ENCODE measurements around the gene PLCB3.

The PLCB3 gene

GRCh38 chr11:64222651-64223000 lies 28.7 kb upstream of the PLCB3 start:
- DNase-seq (ENCODE audit: low read depth): no peak

GRCh38 chr11:64223001-64223651 lies 28.2 kb upstream of the PLCB3 start:
- DNase-seq (ENCODE audit: low read depth): no peak

GRCh38 chr11:64224151-64224890 lies 27.0 kb upstream of the PLCB3 start:
- no peak for DNase-seq (ENCODE audit: low read depth)

- DNase-seq (ENCODE audit: low read depth): no peak
Observed at GRCh38 chr11:64224891-64225607, 26.3 kb upstream of the PLCB3 start.

GRCh38 chr11:64225608-64226506 lies 25.5 kb upstream of the PLCB3 start, which contains the start of the genes NUDT22 and TRPT1:
NUDT22 (plus strand) TSS chr11:64226274; CDS start chr11:64226653, 379 bp downstream.
TRPT1 (minus strand) TSS chr11:64226186; CDS start chr11:64225860, 326 bp downstream.
- DNase-seq (ENCODE audit: low read depth): no peak

GRCh38 chr11:64226507-64227051 lies 24.8 kb upstream of the PLCB3 start:
- no peak for DNase-seq (ENCODE audit: low read depth)

GRCh38 chr11:64227405-64227956 lies 23.8 kb upstream of the PLCB3 start:
- DNase-seq (ENCODE audit: low read depth): no peak

GRCh38 chr11:64229090-64229743 lies 22.1 kb upstream of the PLCB3 start:
- no peak for DNase-seq (ENCODE audit: low read depth)

GRCh38 chr11:64229744-64230170 lies 21.6 kb upstream of the PLCB3 start:
- DNase-seq (ENCODE audit: low read depth): no peak

- no peak for DNase-seq (ENCODE audit: low read depth)
Observed at GRCh38 chr11:64230171-64230984, 21.0 kb upstream of the PLCB3 start, which contains the start of gene DNAJC4. DNAJC4 (plus strand) TSS chr11:64230548; CDS start chr11:64230855, 307 bp downstream.

GRCh38 chr11:64230985-64231365 lies 20.4 kb upstream of the PLCB3 start:
- no peak for DNase-seq (ENCODE audit: low read depth)

- DNase-seq (ENCODE audit: low read depth): no peak
Observed at GRCh38 chr11:64231546-64231945, 19.8 kb upstream of the PLCB3 start.

- no peak for DNase-seq (ENCODE audit: low read depth)
Observed at GRCh38 chr11:64232182-64232966, 19.0 kb upstream of the PLCB3 start.

GRCh38 chr11:64232967-64233315 lies 18.4 kb upstream of the PLCB3 start:
- DNase-seq (ENCODE audit: low read depth): no peak

GRCh38 chr11:64233913-64234586 lies 17.3 kb upstream of the PLCB3 start, which contains the start of gene VEGFB:
VEGFB (plus strand) TSS chr11:64234584; CDS start chr11:64234834, 250 bp downstream.
- DNase-seq (ENCODE audit: low read depth): no peak

GRCh38 chr11:64234647-64235379 lies 16.5 kb upstream of the PLCB3 start:
- no peak for DNase-seq (ENCODE audit: low read depth)

- DNase-seq (ENCODE audit: low read depth): no peak
Observed at GRCh38 chr11:64235437-64236161, 15.7 kb upstream of the PLCB3 start.

Data from HS-27A (cell line).